ENCODE measurements around the gene PARP9.
A peak's percentile ranks its signal among the peaks of the same experiment; 100 is the strongest.

- no peak for TF ChIP-seq SMC3 (IDR thresholded peaks at IDR 0.05; ENCODE audit: borderline replicate concordance, low read length)
- no peak for TF ChIP-seq SPI1 (IDR thresholded peaks at IDR 0.05; ENCODE audit: borderline replicate concordance, insufficient read depth, low read depth, low read length)
- no peak for TF ChIP-seq SRF (IDR thresholded peaks at IDR 0.05; ENCODE audit: low read depth in 2 of 2, low read length in 2 of 2)
- no peak for TF ChIP-seq EZH2 (IDR thresholded peaks at IDR 0.05; ENCODE audit: borderline replicate concordance, control insufficient read depth, low read depth, low read length)
- peak; percentile 76 for TF ChIP-seq SMAD5 (IDR thresholded peaks at IDR 0.05; ENCODE audit: low read depth)
- no peak; the same call in 1 of the 2 replicates for TF ChIP-seq TARDBP (IDR thresholded peaks at IDR 0.05; ENCODE audit: borderline replicate concordance)
- TF ChIP-seq USF2 (IDR thresholded peaks at IDR 0.05; ENCODE audit: borderline replicate concordance, low read depth, low read length) = no peak
- no peak for TF ChIP-seq CTCF (IDR thresholded peaks at IDR 0.05 in 2 of 3, conservative IDR thresholded peaks at IDR 0.05 in 1 of 3; ENCODE audit: control insufficient read depth in 2 of 3, extremely low read depth in 1 of 3, insufficient read depth in 1 of 3, low read depth in 3 of 3, low read length in 3 of 3)
- TF ChIP-seq CHD2 (IDR thresholded peaks at IDR 0.05; ENCODE audit: borderline replicate concordance, low read depth, low read length) = peak; percentile 76; the same call in 1 of the 2 replicates
- TF ChIP-seq, protein P1, sequence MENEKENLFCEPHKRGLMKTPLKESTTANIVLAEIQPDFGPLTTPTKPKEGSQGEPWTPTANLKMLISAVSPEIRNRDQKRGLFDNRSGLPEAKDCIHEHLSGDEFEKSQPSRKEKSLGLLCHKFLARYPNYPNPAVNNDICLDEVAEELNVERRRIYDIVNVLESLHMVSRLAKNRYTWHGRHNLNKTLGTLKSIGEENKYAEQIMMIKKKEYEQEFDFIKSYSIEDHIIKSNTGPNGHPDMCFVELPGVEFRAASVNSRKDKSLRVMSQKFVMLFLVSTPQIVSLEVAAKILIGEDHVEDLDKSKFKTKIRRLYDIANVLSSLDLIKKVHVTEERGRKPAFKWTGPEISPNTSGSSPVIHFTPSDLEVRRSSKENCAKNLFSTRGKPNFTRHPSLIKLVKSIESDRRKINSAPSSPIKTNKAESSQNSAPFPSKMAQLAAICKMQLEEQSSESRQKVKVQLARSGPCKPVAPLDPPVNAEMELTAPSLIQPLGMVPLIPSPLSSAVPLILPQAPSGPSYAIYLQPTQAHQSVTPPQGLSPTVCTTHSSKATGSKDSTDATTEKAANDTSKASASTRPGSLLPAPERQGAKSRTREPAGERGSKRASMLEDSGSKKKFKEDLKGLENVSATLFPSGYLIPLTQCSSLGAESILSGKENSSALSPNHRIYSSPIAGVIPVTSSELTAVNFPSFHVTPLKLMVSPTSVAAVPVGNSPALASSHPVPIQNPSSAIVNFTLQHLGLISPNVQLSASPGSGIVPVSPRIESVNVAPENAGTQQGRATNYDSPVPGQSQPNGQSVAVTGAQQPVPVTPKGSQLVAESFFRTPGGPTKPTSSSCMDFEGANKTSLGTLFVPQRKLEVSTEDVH (IDR thresholded peaks at IDR 0.05; ENCODE audit: low read depth, partially characterized antibody) = no peak
Observed at GRCh38 chr3:122514123-122515019, 49.7 kb downstream of the PARP9 start, which contains the start of gene KPNA1.

Data from GM12878 (cell line).